Peyer's patch (tissue), 4 donors: ENCODE results near the gene DNAL1. TPM values are rescaled to one million over a fixed set of nuclear protein-coding genes. Genes with fewer than 3 reads are reported as not detected.
"Not testable (repeated sequence)": the region's sequence is repeated elsewhere in the genome, so short reads cannot be mapped to it uniquely, and the experiment has no call there.

ENCODE experiments used
- DNase-seq, 3 donors: peaks; one replicate each; pipeline ENCODE4 v3.0.0-alpha.2; 2017 to 2019
- H3K27ac ChIP-seq, 4 donors: fragments of 200-600 bp; sonication (generic); one replicate each; pipeline ENCODE4 v1.5.1; 2016 to 2019
- H3K27me3 ChIP-seq, 2 donors: fragments of 200-600 bp; sonication (generic); one replicate each; pipeline ENCODE4 v1.5.1; 2019
- H3K36me3 ChIP-seq, 3 donors: fragments of 200-600 bp; sonication (generic); one replicate each; pipeline ENCODE4 v1.5.1; 2016 to 2019
- H3K4me1 ChIP-seq, 4 donors: fragments of 200-600 bp; sonication (generic); one replicate each; pipeline ENCODE4 v1.5.1; 2016 to 2019
- H3K4me3 ChIP-seq, 4 donors: fragments of 200-600 bp; sonication (generic); 1 replicate in 3 of 4; 2 replicates in 1 of 4; pipeline ENCODE4 v1.5.1; 2016 to 2019; ENCODE audit warnings: mild to moderate bottlenecking in 1 of 4
- H3K9me3 ChIP-seq, 4 donors: fragments of 200-600 bp; sonication (generic); one replicate each; pipeline ENCODE4 v1.5.1; 2016 to 2019; ENCODE audit warnings: mild to moderate bottlenecking in 1 of 4
- POLR2A ChIP-seq, 2 donors: fragments of 450-650 bp; IDR thresholded peaks; one replicate each; pipeline ENCODE4 v1.5.1; 2017; ENCODE audit warnings: antibody characterized with exemption in 2 of 2, mild to moderate bottlenecking in 2 of 2, moderate library complexity in 2 of 2
- total RNA-seq, 4 donors: library from RNA; depleted of rRNA; stranded (reverse); fragments of >200 nt; gene quantifications; one replicate each; pipeline ENCODE4 v1.1.0, GENCODE V29; 2016
- TF ChIP-seq, protein P1 (sequence below), 6 experiments: fragments of 450-650 bp in 4 of 6; fragments of 200-600 bp in 2 of 6; sonication (generic) in 1 of 6; IDR thresholded peaks; one replicate each; pipeline ENCODE4 v1.5.1; 2017 to 2019; ENCODE audit warnings: antibody characterized with exemption in 6 of 6, mild to moderate bottlenecking in 3 of 6, moderate library complexity in 1 of 6

Gene DNAL1
- total RNA-seq, 4 donors from 2014 or later, result 1.7 to 7.6 (median 4.6) TPM

- TF ChIP-seq, protein P1, sequence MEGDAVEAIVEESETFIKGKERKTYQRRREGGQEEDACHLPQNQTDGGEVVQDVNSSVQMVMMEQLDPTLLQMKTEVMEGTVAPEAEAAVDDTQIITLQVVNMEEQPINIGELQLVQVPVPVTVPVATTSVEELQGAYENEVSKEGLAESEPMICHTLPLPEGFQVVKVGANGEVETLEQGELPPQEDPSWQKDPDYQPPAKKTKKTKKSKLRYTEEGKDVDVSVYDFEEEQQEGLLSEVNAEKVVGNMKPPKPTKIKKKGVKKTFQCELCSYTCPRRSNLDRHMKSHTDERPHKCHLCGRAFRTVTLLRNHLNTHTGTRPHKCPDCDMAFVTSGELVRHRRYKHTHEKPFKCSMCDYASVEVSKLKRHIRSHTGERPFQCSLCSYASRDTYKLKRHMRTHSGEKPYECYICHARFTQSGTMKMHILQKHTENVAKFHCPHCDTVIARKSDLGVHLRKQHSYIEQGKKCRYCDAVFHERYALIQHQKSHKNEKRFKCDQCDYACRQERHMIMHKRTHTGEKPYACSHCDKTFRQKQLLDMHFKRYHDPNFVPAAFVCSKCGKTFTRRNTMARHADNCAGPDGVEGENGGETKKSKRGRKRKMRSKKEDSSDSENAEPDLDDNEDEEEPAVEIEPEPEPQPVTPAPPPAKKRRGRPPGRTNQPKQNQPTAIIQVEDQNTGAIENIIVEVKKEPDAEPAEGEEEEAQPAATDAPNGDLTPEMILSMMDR (IDR thresholded peaks at IDR 0.05), result no peak
- no peak for TF ChIP-seq POLR2A (IDR thresholded peaks at IDR 0.05)
Observed at GRCh38 chr14:73630009-73630780, 14.6 kb upstream of the DNAL1 start.

DNA sequence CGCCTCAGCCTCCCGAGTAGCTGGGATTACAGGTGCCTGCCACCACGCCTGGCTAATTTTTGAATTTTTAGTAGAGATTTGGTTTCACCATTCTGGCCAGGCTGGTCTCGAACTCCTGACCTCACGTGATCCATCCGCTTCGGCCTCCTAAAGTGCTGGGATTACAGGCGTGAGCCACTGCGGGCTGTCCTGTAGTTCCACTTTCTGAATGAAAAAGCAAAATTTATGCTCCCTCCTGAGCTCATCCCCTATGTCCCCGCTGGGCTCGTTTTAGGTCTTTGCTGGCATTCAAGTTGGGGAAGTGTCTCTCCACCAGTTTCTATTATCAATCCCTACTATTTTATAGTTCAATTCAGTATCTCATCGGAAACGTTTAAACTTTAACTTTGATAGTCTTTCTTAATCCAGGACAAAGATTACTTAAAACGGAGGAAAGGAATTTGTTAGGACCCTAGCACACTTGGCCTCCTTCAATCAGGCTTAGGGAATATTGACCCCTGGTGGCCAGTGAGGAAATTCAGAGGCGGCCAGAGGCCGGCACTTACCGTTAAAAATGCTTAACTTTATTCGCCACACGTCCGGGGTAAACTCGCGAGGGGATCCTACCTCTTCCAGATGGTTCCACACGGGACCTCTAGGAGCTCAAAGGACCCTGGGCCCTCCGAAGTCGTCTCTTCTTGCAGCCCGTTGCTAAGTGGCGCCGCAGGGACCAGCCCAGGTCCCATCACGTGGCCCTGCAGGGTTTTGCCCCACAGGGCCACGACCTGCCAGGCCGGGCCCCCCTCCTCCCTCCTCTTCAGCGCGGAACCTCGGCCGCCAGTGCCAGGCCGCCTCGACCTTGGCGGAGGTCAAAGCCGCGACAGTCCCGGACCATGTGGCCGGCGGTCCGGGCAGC lies 11.4 kb upstream of the DNAL1 start:
- H3K27ac ChIP-seq, result peak overlapping the region in 2 of 4 donors; percentile 2 to 54
- DNase-seq, result peak; percentile 59 to 87 (median 71)
- no peaks in the 10 kb centered on the region for H3K27me3 ChIP-seq
- peaks cover 0 to 9% (median 5%) of the 10 kb centered on the region in 4 donors for H3K4me1 ChIP-seq
- TF ChIP-seq POLR2A (IDR thresholded peaks at IDR 0.05), result no peak
- TF ChIP-seq, protein P1 (IDR thresholded peaks at IDR 0.05), result peak; percentile 79 to 92 (median 89)
- H3K9me3 ChIP-seq, result no peaks in the 10 kb centered on the region
- H3K4me3 ChIP-seq, result peak overlapping the region; percentile 45 to 63 (median 52)
- H3K36me3 ChIP-seq, result no peaks in the 10 kb centered on the region

More at GRCh38 chr14:73630009-73630780, 14.6 kb upstream of the DNAL1 start:
- H3K36me3 ChIP-seq, result no peaks in the 10 kb centered on the region
- H3K4me1 ChIP-seq, result peaks cover 0 to 9% (median 5%) of the 10 kb centered on the region in 4 donors
- no peak overlapping the region for H3K4me3 ChIP-seq
- no peaks in the 10 kb centered on the region for H3K9me3 ChIP-seq
- H3K27me3 ChIP-seq, result no peaks in the 10 kb centered on the region
- DNase-seq, result no peak
- H3K27ac ChIP-seq, result no peak overlapping the region

DNA sequence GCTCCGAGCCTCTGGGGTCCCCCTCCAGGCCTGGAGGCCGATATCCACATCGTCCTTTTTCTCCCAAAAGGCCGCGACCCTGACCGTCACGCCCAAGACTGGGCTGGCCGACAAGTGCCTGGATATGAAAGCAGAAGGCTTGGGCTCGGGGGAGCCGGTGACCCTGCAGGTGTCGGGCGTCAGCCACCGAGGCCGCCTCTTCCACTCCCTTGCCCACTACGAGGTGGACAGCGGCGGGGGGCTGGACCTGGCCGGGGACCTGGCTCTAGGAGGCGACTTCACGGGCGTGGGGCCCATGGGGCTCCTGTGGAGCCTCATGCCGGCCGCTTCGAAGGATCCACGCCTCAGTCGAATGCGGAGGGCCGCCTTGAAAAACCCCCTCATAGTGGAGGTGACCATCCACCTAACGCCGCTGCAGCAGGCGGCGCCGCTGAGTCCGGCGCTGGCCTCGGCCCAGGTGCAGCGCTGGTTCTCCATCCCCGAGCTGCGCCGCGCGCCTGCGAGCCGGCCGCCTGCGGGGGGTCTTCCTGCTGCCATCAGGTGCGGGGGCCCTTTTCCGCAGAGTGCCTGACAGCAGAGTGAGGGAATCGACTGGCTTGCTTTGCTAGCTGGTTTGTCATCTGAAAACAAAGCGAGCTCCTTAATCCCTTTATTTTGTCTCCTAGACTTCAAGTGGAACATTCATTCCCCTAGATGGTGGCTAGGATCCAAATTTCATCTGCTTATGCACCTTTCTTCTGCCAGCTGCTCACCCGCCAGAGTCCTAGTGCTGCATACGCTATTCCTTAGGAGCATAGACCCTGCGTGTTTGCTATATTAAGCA lies 10.6 kb upstream of the DNAL1 start:
- H3K27me3 ChIP-seq, result no peaks in the 10 kb centered on the region
- peak overlapping the region in 2 of 4 donors; percentile 2 to 54 for H3K27ac ChIP-seq
- H3K9me3 ChIP-seq, result no peaks in the 10 kb centered on the region
- H3K36me3 ChIP-seq, result no peaks in the 10 kb centered on the region
- DNase-seq, result peak in 2 of 3 donors; percentile 58
- TF ChIP-seq, protein P1 (IDR thresholded peaks at IDR 0.05), result peak in 3 of 6 experiments; percentile 20 to 39 (median 27)
- no peak for TF ChIP-seq POLR2A (IDR thresholded peaks at IDR 0.05)
- H3K4me1 ChIP-seq, result peaks cover 0 to 9% (median 5%) of the 10 kb centered on the region in 4 donors
- peak overlapping the region; percentile 45 to 63 (median 52) for H3K4me3 ChIP-seq

- H3K36me3 ChIP-seq, DNase-seq, H3K27ac ChIP-seq, H3K4me1 ChIP-seq, H3K9me3 ChIP-seq, H3K4me3 ChIP-seq, H3K27me3 ChIP-seq: not testable (repeated sequence)
Observed at GRCh38 chr14:73636355-73636754, 8.4 kb upstream of the DNAL1 start.

DNA sequence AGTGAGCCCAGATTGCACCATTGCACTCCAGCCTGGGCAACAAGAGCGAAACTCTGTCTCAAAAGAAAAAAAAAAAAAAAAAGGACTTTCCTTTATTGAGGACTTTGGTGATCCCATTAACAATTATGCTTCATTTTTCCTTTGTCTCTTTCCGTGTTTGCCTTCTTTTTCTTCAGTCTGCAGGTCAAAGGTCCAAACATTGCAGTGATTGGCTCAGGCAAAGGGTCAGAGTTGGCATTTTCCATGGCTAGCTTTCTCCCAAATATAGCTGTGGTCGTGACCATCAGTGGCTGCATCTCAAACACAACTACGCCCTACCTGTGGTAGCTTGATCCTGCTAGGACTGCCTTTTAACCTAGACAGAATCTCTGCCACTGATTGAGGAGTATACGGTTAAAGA lies 7.0 kb upstream of the DNAL1 start:
- H3K4me1 ChIP-seq, result peaks cover 0 to 9% (median 5%) of the 10 kb centered on the region in 4 donors
- TF ChIP-seq, protein P1 (IDR thresholded peaks at IDR 0.05), result no peak
- TF ChIP-seq POLR2A (IDR thresholded peaks at IDR 0.05), result no peak
- no peak overlapping the region for H3K27ac ChIP-seq
- H3K9me3 ChIP-seq, result no peaks in the 10 kb centered on the region
- H3K27me3 ChIP-seq, result no peaks in the 10 kb centered on the region
- no peaks in the 10 kb centered on the region for H3K36me3 ChIP-seq
- no peak for DNase-seq
- H3K4me3 ChIP-seq, result no peak overlapping the region
